Endothelial cell of umbilical vein (primary cell): ENCODE results near the gene INSC. TPM values are rescaled to one million over a fixed set of nuclear protein-coding genes. Genes with fewer than 3 reads are reported as not detected.

ENCODE experiments used
- BruUV-seq: library from RNA; stranded (reverse); fragments of 400-500 nt; replicated peaks from 2 replicates; lab custom pipeline; 2021; lab: Mats Ljungman, UMichigan
- CTCF ChIA-PET: fragments of 300-600, 350-600 bp; sonication (Branson Sonifier 250); formaldehyde crosslinking; loops from one replicate; lab custom pipeline; 2021; ENCODE audit warnings: antibody characterized with exemption, inconsistent platforms; lab: Charles Lee
- POLR2A ChIA-PET: fragments of 300-600, 350-600 bp; sonication (Branson Sonifier 250); formaldehyde crosslinking; loops from one replicate; lab custom pipeline; 2021; ENCODE audit warnings: antibody characterized with exemption, inconsistent platforms; lab: Charles Lee
- DNase-seq: peaks from one replicate; pipeline ENCODE4 v3.0.0-alpha.2; 2011; ENCODE audit warnings: low read depth, low spot score
- FAIRE-seq: peaks from 2 replicates; lab custom pipeline; 2011; peaks lifted over from hg19 to GRCh38; lab: Jason Lieb, UNC
- H2AFZ ChIP-seq: 2 replicates; pipeline ENCODE4 v1.6.0; 2012; ENCODE audit warnings: low read depth, low read length, control low read depth, inconsistent platforms
- H3K27ac ChIP-seq: 2 replicates; pipeline ENCODE4 v1.5.1; 2011; ENCODE audit warnings: low read depth, mild to moderate bottlenecking, control low read depth, low read length, moderate library complexity; ENCODE audit not compliant: insufficient read depth
- H3K27me3 ChIP-seq, 2 experiments: 2 replicates each; pipeline versions ENCODE4 v1.6.0 to v1.6.1; 2011; ENCODE audit warnings: low read length in 2 of 2, mixed read lengths in 1 of 2; ENCODE audit not compliant: control insufficient read depth in 2 of 2, insufficient read depth in 2 of 2
- H3K36me3 ChIP-seq, 2 experiments: 2 replicates in 1 of 2; 3 replicates in 1 of 2; pipeline ENCODE4 v1.5.1; 2011; ENCODE audit warnings: low read length in 2 of 2, mild to moderate bottlenecking in 1 of 2, moderate library complexity in 1 of 2; ENCODE audit not compliant: control insufficient read depth in 2 of 2, insufficient read depth in 2 of 2; ENCODE audit errors: extremely low read depth in 1 of 2
- H3K4me1 ChIP-seq: 3 replicates; pipeline ENCODE4 v1.5.1; 2011; ENCODE audit warnings: mild to moderate bottlenecking, low read length; ENCODE audit not compliant: control insufficient read depth, insufficient read depth; ENCODE audit errors: extremely low read depth
- H3K4me2 ChIP-seq: 2 replicates; pipeline ENCODE4 v1.6.1; 2011; ENCODE audit warnings: low read length, control low read depth, mixed read lengths; ENCODE audit not compliant: insufficient read depth
- H3K4me3 ChIP-seq, 3 experiments: fragments of 200-600 bp in 1 of 3; sonication (generic), shearing (Covaris generic) in 1 of 3; replicated peaks in 1 of 3; 2 replicates each; pipeline ENCODE4 v1.5.1; 2011 to 2016; ENCODE audit warnings: control low read depth in 3 of 3, low read length in 3 of 3, mild to moderate bottlenecking in 2 of 3, inconsistent platforms in 1 of 3, low read depth in 1 of 3, moderate library complexity in 1 of 3; ENCODE audit not compliant: insufficient read depth in 1 of 3
- H3K79me2 ChIP-seq: 2 replicates; pipeline ENCODE4 v1.6.0; 2012; ENCODE audit warnings: low read length, inconsistent platforms; ENCODE audit not compliant: control insufficient read depth, insufficient read depth
- H3K9ac ChIP-seq: replicated peaks from 2 replicates; pipeline ENCODE3; 2011; ENCODE audit warnings: low read length, control low read depth; ENCODE audit not compliant: insufficient read depth; ENCODE audit errors: extremely low read depth
- H3K9me1 ChIP-seq: replicated peaks from 3 replicates; pipeline ENCODE4 v1.6.0; 2011; ENCODE audit warnings: mild to moderate bottlenecking, low read length; ENCODE audit not compliant: control insufficient read depth, insufficient read depth; ENCODE audit errors: extremely low read depth
- H3K9me3 ChIP-seq: replicated peaks from 2 replicates; pipeline ENCODE4 v1.5.1; 2012; ENCODE audit warnings: low read length, inconsistent platforms; ENCODE audit not compliant: control insufficient read depth, insufficient read depth
- H4K20me1 ChIP-seq: replicated peaks from 2 replicates; pipeline ENCODE3; 2011; ENCODE audit warnings: mild to moderate bottlenecking, low read length; ENCODE audit not compliant: control insufficient read depth, insufficient read depth; ENCODE audit errors: extremely low read depth
- EZH2 ChIP-seq: IDR thresholded peaks from 2 replicates; pipeline ENCODE4 v1.6.1; 2012; ENCODE audit warnings: borderline replicate concordance, low read depth, mild to moderate bottlenecking, moderate library complexity, low read length, inconsistent platforms; ENCODE audit not compliant: severe bottlenecking
- FOS ChIP-seq: IDR thresholded peaks from 2 replicates; pipeline ENCODE4 v1.6.1; 2011; ENCODE audit warnings: mild to moderate bottlenecking, low read length, moderate library complexity, borderline replicate concordance; ENCODE audit not compliant: insufficient read depth
- GATA2 ChIP-seq: IDR thresholded peaks from 2 replicates; pipeline ENCODE4 v1.7.0; 2011; ENCODE audit warnings: low read depth, mild to moderate bottlenecking, moderate library complexity, mixed read lengths, low read length; ENCODE audit not compliant: insufficient read length, insufficient read depth
- JUN ChIP-seq: IDR thresholded peaks from 2 replicates; pipeline ENCODE4 v1.6.1; 2011; ENCODE audit warnings: borderline replicate concordance, low read depth; ENCODE audit not compliant: insufficient read length, insufficient read depth
- MYC ChIP-seq: IDR thresholded peaks from one replicate; pipeline ENCODE4 v1.6.1; 2011; ENCODE audit warnings: mild to moderate bottlenecking, low read depth, low read length
- POLR2A ChIP-seq: IDR thresholded peaks from 2 replicates; pipeline ENCODE4 v1.6.1; 2012; ENCODE audit warnings: low read depth, mild to moderate bottlenecking, control low read depth, low read length
- POLR2AphosphoS5 ChIP-seq: IDR thresholded peaks from 2 replicates; pipeline ENCODE4 v1.6.1; 2012; ENCODE audit warnings: low read depth, mild to moderate bottlenecking, control low read depth, low read length, moderate library complexity; ENCODE audit not compliant: insufficient read depth
- dilution Hi-C: fragments of 300-500 bp; cut with MboI; formaldehyde crosslinking; loops from one replicate; pipeline ENCODE4 v1.15.0; 2019; ENCODE audit warnings: low sequenced_read_pairs; ENCODE audit not compliant: extremely low pct_ligation_motif_present
- intact Hi-C: fragments of 100-400 bp; cut with micrococcal nuclease; formaldehyde crosslinking; loops from one replicate; pipeline ENCODE4 v1.10.0; 2022
- polyA plus RNA-seq, 4 experiments: library from polyadenylated mRNA; depleted of rRNA in 3 of 4; stranded (reverse) in 3 of 4; unstranded in 1 of 4; fragments of >200 nt; gene quantifications; 2 replicates each; pipeline versions ENCODE4 v1.2.1 to v1.2.3, GENCODE V29; 2011 to 2012; ENCODE audit warnings: missing spikeins in 1 of 4
- total RNA-seq: library from RNA; stranded (reverse); gene quantifications from 2 replicates; pipeline ENCODE4 v1.2.3, GENCODE V29; 2021
- TF ChIP-seq, protein P1 (sequence below): IDR thresholded peaks from 2 replicates; pipeline ENCODE4 v1.6.1; 2011; ENCODE audit not compliant: insufficient read depth, insufficient read length
- TF ChIP-seq, protein P2 (sequence below), 2 donors: IDR thresholded peaks; 1 replicate in 1 of 2; 2 replicates in 1 of 2; pipeline ENCODE4 v1.5.1; 2011; ENCODE audit warnings: low read length in 2 of 2, mild to moderate bottlenecking in 2 of 2, moderate library complexity in 2 of 2, control low read depth in 1 of 2, inconsistent platforms in 1 of 2, low read depth in 1 of 2; ENCODE audit not compliant: insufficient read depth in 1 of 2; ENCODE audit errors: extremely low read depth in 1 of 2

INSC gene
- total and polyA plus RNA-seq, 2 donors (not counting 3 experiments of a cell fraction or from before 2014, with no cell fraction given) = not detected

DNA sequence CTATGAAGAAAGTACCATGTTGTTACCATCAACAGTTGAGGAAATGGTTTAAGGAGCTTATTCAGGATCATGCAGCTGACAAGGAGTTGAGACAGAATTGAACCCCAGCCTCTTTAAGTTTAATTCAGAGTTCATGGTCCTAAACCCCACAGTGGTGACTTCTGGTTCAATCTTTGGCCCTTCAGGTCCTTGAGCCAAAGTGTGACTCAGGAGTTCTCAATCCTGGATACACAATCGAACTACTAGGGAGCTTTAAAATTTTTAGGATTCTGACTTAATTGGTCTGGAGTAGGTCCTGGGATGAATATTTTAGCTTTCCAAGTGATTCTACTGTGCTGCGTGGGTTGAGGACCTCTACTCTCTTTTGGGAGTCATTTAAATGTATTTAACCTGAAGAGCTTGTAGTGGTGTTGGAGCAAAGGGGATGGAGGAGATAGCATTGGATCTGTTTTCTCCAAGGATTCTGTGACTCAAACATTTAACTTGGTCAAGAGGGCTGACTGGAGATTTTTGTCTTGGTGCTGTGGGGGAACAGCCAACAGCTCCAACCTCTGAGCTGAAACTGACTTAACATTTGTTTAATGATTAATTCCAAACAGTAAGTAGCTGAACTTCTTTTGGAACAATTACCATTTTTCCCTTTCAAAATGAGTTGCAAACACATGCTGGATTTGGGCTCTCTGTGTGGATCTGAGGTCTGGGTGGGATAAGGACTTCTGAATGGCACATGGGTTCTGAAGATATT lies 80.1 kb downstream of the INSC start:
- Histone ChIP-seq H3K4me3 (no peak overlapping the region), H3K27ac (no peak overlapping the region), H3K9me3 (no peaks in the 10 kb centered on the region), H3K4me1 (no peaks in the 10 kb centered on the region), H2AFZ (no peak overlapping the region), H3K36me3 (no peaks in the 10 kb centered on the region), H3K27me3 (no peaks in the 10 kb centered on the region), H3K4me2 (no peak overlapping the region), H3K9me1 (no peaks in the 10 kb centered on the region), H3K9ac (no peak overlapping the region), H3K79me2 (no peaks in the 10 kb centered on the region), H4K20me1 (no peaks in the 10 kb centered on the region)
- no TSS peak for BruUV-seq
- dilution Hi-C loops (no loop called here), intact Hi-C loops (no loop called here)
- no peak for TF ChIP-seq MYC
- TF ChIP-seq JUN = no peak
- TF ChIP-seq POLR2AphosphoS5 = no peak
- no peak for TF ChIP-seq GATA2
- TF ChIP-seq FOS = no peak
- no peak for TF ChIP-seq EZH2
- no peak for TF ChIP-seq POLR2A
- TF ChIP-seq, protein P1, sequence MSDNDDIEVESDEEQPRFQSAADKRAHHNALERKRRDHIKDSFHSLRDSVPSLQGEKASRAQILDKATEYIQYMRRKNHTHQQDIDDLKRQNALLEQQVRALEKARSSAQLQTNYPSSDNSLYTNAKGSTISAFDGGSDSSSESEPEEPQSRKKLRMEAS = no peak
- TF ChIP-seq, protein P2, sequence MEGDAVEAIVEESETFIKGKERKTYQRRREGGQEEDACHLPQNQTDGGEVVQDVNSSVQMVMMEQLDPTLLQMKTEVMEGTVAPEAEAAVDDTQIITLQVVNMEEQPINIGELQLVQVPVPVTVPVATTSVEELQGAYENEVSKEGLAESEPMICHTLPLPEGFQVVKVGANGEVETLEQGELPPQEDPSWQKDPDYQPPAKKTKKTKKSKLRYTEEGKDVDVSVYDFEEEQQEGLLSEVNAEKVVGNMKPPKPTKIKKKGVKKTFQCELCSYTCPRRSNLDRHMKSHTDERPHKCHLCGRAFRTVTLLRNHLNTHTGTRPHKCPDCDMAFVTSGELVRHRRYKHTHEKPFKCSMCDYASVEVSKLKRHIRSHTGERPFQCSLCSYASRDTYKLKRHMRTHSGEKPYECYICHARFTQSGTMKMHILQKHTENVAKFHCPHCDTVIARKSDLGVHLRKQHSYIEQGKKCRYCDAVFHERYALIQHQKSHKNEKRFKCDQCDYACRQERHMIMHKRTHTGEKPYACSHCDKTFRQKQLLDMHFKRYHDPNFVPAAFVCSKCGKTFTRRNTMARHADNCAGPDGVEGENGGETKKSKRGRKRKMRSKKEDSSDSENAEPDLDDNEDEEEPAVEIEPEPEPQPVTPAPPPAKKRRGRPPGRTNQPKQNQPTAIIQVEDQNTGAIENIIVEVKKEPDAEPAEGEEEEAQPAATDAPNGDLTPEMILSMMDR (IDR thresholded peaks at IDR 0.05; ENCODE audit: extremely low read depth in 1 of 2, insufficient read depth in 1 of 2, low read depth in 1 of 2, low read length in 2 of 2) = no peak
- DNase-seq = no peak
- POLR2A ChIA-PET = no interaction called here
- CTCF ChIA-PET = no interaction called here
- no peak for FAIRE-seq
